ENCODE results near the gene PLCD1.

Gene PLCD1

GRCh38 chr3:37964146-37964545 is 65.3 kb downstream of the PLCD1 start:
- no peak for DNase-seq (ENCODE audit: low spot score)

GRCh38 chr3:37963635-37964034 is 65.8 kb downstream of the PLCD1 start:
- no peak for DNase-seq (ENCODE audit: low spot score)

- no peak for DNase-seq (ENCODE audit: low spot score)
These were observed 66.4 kb downstream of the PLCD1 start for GRCh38 chr3:37963016-37963415.

- DNase-seq (ENCODE audit: low spot score), result no peak
These were observed 67.6 kb downstream of the PLCD1 start for GRCh38 chr3:37961622-37962431.

GRCh38 chr3:37957539-37957936 is 71.9 kb downstream of the PLCD1 start:
- no peak for DNase-seq (ENCODE audit: low spot score)

Data from COLO829 (cell line).